OCI-LY7 (cell line): ENCODE data around the gene NACC2. TPM values are rescaled to one million over a fixed set of nuclear protein-coding genes. Genes with fewer than 3 reads are reported as not detected.
"Not testable (repeated sequence)": the region's sequence is repeated elsewhere in the genome, so short reads cannot be mapped to it uniquely, and the experiment has no call there.

Source experiments
- BruUV-seq: library from RNA; stranded (reverse); fragments of 400-500 nt; replicated peaks from 2 replicates; lab custom pipeline; 2021; lab: Mats Ljungman, UMichigan
- CTCF ChIA-PET: fragments of 300-600 bp; sonication (Branson Sonifier 250); formaldehyde crosslinking; loops from one replicate; lab custom pipeline; 2022; ENCODE audit warnings: antibody characterized with exemption; ENCODE audit not compliant: unreplicated experiment; lab: Charles Lee
- POLR2A ChIA-PET: fragments of 300-600 bp; sonication (Branson Sonifier 250); formaldehyde crosslinking; loops from one replicate; lab custom pipeline; 2022; ENCODE audit warnings: antibody characterized with exemption; lab: Charles Lee
- DNase-seq: peaks from one replicate; pipeline ENCODE4 v3.0.0-alpha.2; 2015; ENCODE audit warnings: low spot score
- H2AFZ ChIP-seq: fragments of 200-600 bp; sonication (generic), shearing (Covaris generic); 2 replicates; pipeline ENCODE4 v1.6.1; 2014; ENCODE audit warnings: mild to moderate bottlenecking, antibody characterized with exemption, low read length, moderate library complexity
- H3K27ac ChIP-seq: fragments of 200-600 bp; sonication (generic); 2 replicates; pipeline ENCODE4 v1.5.1; 2014; ENCODE audit warnings: mixed run types, low read depth, mild to moderate bottlenecking, moderate library complexity, low read length, inconsistent platforms; ENCODE audit not compliant: poor library complexity, severe bottlenecking
- H3K36me3 ChIP-seq: fragments of 200-600 bp; sonication (generic); 2 replicates; pipeline ENCODE4 v1.6.1; 2014; ENCODE audit warnings: mild to moderate bottlenecking, antibody characterized with exemption, low read length, moderate library complexity, mixed read lengths; ENCODE audit not compliant: insufficient read depth
- H3K4me1 ChIP-seq: fragments of 200-600 bp; sonication (generic); 2 replicates; pipeline ENCODE4 v1.5.1; 2014; ENCODE audit warnings: mild to moderate bottlenecking, low read length; ENCODE audit not compliant: insufficient read depth, poor library complexity, severe bottlenecking
- H3K4me2 ChIP-seq: fragments of 200-600 bp; sonication (generic); 2 replicates; pipeline ENCODE4 v1.6.1; 2014; ENCODE audit warnings: mild to moderate bottlenecking, low read length
- H3K4me3 ChIP-seq: fragments of 200-600 bp; sonication (generic); 2 replicates; pipeline ENCODE4 v1.5.1; 2014; ENCODE audit warnings: mild to moderate bottlenecking, low read depth, low read length; ENCODE audit not compliant: poor library complexity, severe bottlenecking
- H3K79me2 ChIP-seq: fragments of 200-600 bp; sonication (generic); 2 replicates; pipeline ENCODE4 v1.6.1; 2016; ENCODE audit warnings: low read depth, mild to moderate bottlenecking, low read length, moderate library complexity, mixed read lengths; ENCODE audit not compliant: insufficient read depth
- H3K9me2 ChIP-seq: fragments of 200-600 bp; sonication (generic); 2 replicates; pipeline ENCODE4 v1.6.1; 2016; ENCODE audit warnings: mild to moderate bottlenecking, low read length, mixed read lengths; ENCODE audit not compliant: insufficient read depth
- H3K9me3 ChIP-seq: fragments of 200-600 bp; sonication (generic); 2 replicates; pipeline ENCODE4 v1.6.1; 2014; ENCODE audit warnings: mild to moderate bottlenecking, mixed run types, low read length, mixed read lengths
- H4K20me1 ChIP-seq: fragments of 200-600 bp; sonication (generic); 2 replicates; pipeline ENCODE4 v1.6.1; 2014; ENCODE audit warnings: mild to moderate bottlenecking, antibody characterized with exemption, low read length, moderate library complexity, mixed read lengths; ENCODE audit not compliant: insufficient read depth
- EZH2phosphoT487 ChIP-seq: fragments of 200-600 bp; sonication (generic); IDR thresholded peaks from 2 replicates; pipeline ENCODE4 v1.6.1; 2018; ENCODE audit warnings: low read depth, borderline replicate concordance, mild to moderate bottlenecking, mixed run types, antibody characterized with exemption, low read length, moderate library complexity, mixed read lengths
- intact Hi-C: fragments of 100-400 bp; cut with micrococcal nuclease; formaldehyde crosslinking; loops from one replicate; pipeline ENCODE4 v1.10.0; 2022; ENCODE audit not compliant: unreplicated experiment
- total RNA-seq, 2 experiments: library from RNA; depleted of rRNA in 1 of 2; stranded (reverse); fragments of >200 nt in 1 of 2; shearing (Covaris generic) in 1 of 2; gene quantifications; 2 replicates each; pipeline ENCODE4 v1.2.3, GENCODE V29; 2014 to 2022
- TF ChIP-seq, protein P1 (sequence below): fragments of 200-600 bp; sonication (generic); conservative IDR thresholded peaks from 2 replicates; pipeline ENCODE4 v1.5.1; 2014; ENCODE audit warnings: mild to moderate bottlenecking, antibody characterized with exemption, low read length, moderate library complexity, mixed read lengths

NACC2 gene
- total RNA-seq, 2 experiments from 2014 or later = 0.38 to 0.72 TPM

DNA sequence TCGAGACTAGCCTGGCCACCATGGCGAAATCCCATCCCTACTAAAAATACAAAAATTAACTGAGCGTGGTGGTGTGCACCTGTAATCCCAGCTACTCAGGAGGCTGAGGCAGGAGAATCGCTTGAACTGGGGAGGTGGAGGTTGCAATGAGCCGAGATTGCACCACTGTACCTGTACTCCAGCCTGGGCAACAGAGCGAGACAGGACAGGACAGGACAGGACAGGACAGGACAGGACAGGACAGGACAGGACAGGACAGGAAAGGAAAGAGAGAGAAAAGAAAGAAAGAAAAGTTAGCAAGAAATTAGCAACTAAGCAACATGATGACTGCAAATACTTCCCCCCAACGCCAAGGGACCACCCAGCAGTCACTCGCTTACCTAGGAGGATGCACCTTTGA lies 33.2 kb downstream of the NACC2 start:
- H3K4me3 ChIP-seq, H3K4me1 ChIP-seq, H3K79me2 ChIP-seq, H4K20me1 ChIP-seq, H3K9me2 ChIP-seq, H3K9me3 ChIP-seq, H3K4me2 ChIP-seq, H2AFZ ChIP-seq, DNase-seq, H3K36me3 ChIP-seq, BruUV-seq, intact Hi-C loops, H3K27ac ChIP-seq, POLR2A ChIA-PET, CTCF ChIA-PET: not testable (repeated sequence)

DNA sequence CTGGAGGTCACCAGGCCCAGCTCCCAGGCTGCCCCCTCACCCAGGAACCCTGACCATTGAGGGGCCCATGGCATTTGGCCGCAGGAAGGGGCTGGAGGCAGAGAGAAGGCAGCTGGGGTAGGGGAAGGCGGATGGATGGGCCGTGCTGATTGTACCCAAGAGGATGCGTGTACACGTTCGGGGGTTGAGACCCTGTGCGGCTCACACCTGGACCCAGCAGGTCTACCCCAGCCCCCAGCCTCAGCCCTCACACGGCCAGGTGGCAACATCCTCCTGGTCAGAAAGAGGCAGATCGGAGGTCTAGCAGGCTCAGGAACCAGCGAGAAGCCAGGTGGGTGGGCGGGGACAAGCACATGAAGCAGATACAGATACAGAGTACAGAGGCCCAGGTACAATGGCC lies 33.7 kb downstream of the NACC2 start:
- BruUV-seq = no TSS peak
- no peaks in the 10 kb centered on the region for H3K9me3 ChIP-seq
- no peaks in the 10 kb centered on the region for H3K9me2 ChIP-seq
- no peaks in the 10 kb centered on the region for H3K4me1 ChIP-seq
- intact Hi-C loops = no loop called here
- no peak overlapping the region for H3K27ac ChIP-seq
- no peak for DNase-seq
- H3K4me3 ChIP-seq = no peak overlapping the region
- H3K4me2 ChIP-seq = no peak overlapping the region
- no peaks in the 10 kb centered on the region for H4K20me1 ChIP-seq
- CTCF ChIA-PET = no interaction called here
- TF ChIP-seq EZH2phosphoT487 = no peak
- TF ChIP-seq, protein P1, sequence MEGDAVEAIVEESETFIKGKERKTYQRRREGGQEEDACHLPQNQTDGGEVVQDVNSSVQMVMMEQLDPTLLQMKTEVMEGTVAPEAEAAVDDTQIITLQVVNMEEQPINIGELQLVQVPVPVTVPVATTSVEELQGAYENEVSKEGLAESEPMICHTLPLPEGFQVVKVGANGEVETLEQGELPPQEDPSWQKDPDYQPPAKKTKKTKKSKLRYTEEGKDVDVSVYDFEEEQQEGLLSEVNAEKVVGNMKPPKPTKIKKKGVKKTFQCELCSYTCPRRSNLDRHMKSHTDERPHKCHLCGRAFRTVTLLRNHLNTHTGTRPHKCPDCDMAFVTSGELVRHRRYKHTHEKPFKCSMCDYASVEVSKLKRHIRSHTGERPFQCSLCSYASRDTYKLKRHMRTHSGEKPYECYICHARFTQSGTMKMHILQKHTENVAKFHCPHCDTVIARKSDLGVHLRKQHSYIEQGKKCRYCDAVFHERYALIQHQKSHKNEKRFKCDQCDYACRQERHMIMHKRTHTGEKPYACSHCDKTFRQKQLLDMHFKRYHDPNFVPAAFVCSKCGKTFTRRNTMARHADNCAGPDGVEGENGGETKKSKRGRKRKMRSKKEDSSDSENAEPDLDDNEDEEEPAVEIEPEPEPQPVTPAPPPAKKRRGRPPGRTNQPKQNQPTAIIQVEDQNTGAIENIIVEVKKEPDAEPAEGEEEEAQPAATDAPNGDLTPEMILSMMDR = no peak
- no peak overlapping the region for H2AFZ ChIP-seq
- no peaks in the 10 kb centered on the region for H3K79me2 ChIP-seq
- POLR2A ChIA-PET = no interaction called here
- no peaks in the 10 kb centered on the region for H3K36me3 ChIP-seq

DNA sequence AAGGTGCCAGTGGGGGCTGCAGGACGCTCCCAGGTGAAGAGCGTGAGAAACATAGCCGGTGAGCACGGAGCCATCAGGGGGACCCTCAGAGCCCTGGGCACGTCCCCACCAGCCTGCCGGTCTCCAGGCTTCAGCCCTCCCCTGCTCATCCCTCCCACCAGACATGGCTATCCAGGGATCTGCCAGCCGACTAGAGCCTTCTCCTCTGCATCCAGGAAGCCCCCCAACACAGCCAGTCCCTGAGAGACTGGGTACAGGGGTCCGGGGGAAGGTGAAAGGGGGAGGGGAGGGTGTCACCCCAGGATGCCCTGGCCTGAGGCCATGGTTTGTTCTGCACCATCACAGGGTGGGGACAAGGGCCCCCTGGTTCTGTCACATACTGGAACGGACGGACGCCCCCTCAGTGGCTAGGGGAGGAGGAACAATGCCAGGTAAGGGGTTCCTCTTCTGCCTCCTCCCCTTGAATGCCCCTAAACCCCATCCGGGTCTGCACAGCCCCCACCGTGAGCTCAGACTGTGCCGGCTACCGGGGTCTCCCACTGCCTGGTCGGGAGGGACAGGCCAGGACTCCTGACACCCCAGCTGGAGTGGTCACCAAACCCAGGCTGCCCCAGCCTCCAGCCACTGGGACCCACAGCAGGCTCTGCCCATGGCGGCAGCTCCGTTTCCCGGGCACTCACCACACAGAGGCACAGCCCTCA lies 34.3 kb downstream of the NACC2 start:
- TF ChIP-seq EZH2phosphoT487 = no peak
- TF ChIP-seq, protein P1 = no peak
- Histone ChIP-seq H3K4me1 (no peaks in the 10 kb centered on the region), H3K36me3 (no peaks in the 10 kb centered on the region), H3K4me2 (no peak overlapping the region), H3K4me3 (no peak overlapping the region), H3K79me2 (no peaks in the 10 kb centered on the region), H3K9me2 (no peaks in the 10 kb centered on the region), H3K27ac (no peak overlapping the region), H3K9me3 (no peaks in the 10 kb centered on the region), H4K20me1 (no peaks in the 10 kb centered on the region), H2AFZ (no peak overlapping the region)
- DNase-seq = no peak
- ChIA-PET POLR2A (no interaction called here), CTCF (no interaction called here)
- BruUV-seq = no TSS peak
- intact Hi-C loops = no loop called here
